Natural killer cell treated with Interleukin-12 subunit alpha and Interleukin-12 subunit beta and Interleukin-15 and Interleukin-18, amount 100 ng/mL, for 72 hours (primary cell): ENCODE data around the gene TRPC4. TPM values are rescaled to one million over a fixed set of nuclear protein-coding genes. Genes with fewer than 3 reads are reported as not detected.

ENCODE experiments used
- ATAC-seq, 2 donors: fragments of 150-1000 bp; cut with Tn5 transposase in 1 of 2; sonication (Bioruptor Pico), chemical (Tn5 transposase) in 1 of 2; 2 replicates each; pipeline ENCODE4 v1.10.0; 2021
- DNase-seq: peaks from one replicate; pipeline ENCODE4 v3.0.0; 2022; ENCODE audit warnings: low spot score
- H3K27ac Mint-ChIP-seq, 2 donors: 1 replicate in 1 of 2; 2 replicates in 1 of 2; pipeline ENCODE4 v1.8.0; 2022; ENCODE audit warnings: mixed read lengths in 2 of 2, mild to moderate bottlenecking in 1 of 2, moderate library complexity in 1 of 2
- H3K27me3 Mint-ChIP-seq, 2 donors: 1 replicate in 1 of 2; 2 replicates in 1 of 2; pipeline ENCODE4 v1.8.0; 2022; ENCODE audit warnings: mixed read lengths in 2 of 2
- H3K36me3 Mint-ChIP-seq: one replicate; pipeline ENCODE4 v1.8.0; 2022; ENCODE audit warnings: mixed read lengths
- H3K4me1 Mint-ChIP-seq, 2 donors: 1 replicate in 1 of 2; 2 replicates in 1 of 2; pipeline ENCODE4 v1.8.0; 2022; ENCODE audit warnings: low read depth in 2 of 2, mixed read lengths in 2 of 2, mild to moderate bottlenecking in 1 of 2
- H3K4me3 Mint-ChIP-seq: one replicate; pipeline ENCODE4 v1.8.0; 2022; ENCODE audit warnings: mixed read lengths
- H3K9me3 Mint-ChIP-seq: 2 replicates; pipeline ENCODE4 v1.8.0; 2022; ENCODE audit warnings: mixed read lengths
- total RNA-seq, 2 donors: library from RNA; stranded (reverse); gene quantifications; one replicate each; pipeline ENCODE4 v1.2.3, GENCODE V29; 2022

The TRPC4 gene
- total RNA-seq, 2 donors from 2014 or later, result not detected

DNA sequence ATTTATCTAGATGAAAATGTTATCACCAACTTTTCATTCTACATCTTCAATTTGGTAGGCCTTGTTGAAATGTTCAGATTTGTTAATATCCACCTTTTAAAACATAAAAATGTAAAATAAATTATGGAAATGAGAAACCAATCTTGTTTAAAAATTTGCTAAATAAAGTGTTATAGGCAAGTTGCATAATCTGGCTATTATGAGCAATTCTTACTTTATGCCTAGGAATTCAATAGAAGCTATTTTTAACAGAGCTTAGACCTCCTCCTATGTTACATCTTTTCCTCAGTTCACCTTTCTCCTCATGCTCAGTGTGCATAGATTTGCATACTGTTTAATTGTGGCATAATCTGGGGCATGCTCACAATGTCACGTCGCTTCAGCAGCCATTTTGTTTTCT lies 183.1 kb downstream of the TRPC4 start:
- DNase-seq (no peak), ATAC-seq (no peak)
- no peak overlapping the region for H3K27ac Mint-ChIP-seq
- no peaks in the 10 kb centered on the region for H3K36me3 Mint-ChIP-seq
- no peaks in the 10 kb centered on the region for H3K4me1 Mint-ChIP-seq
- H3K9me3 Mint-ChIP-seq, result peaks cover 3% of the 10 kb centered on the region
- no peak overlapping the region for H3K4me3 Mint-ChIP-seq
- H3K27me3 Mint-ChIP-seq, result no peaks in the 10 kb centered on the region

DNA sequence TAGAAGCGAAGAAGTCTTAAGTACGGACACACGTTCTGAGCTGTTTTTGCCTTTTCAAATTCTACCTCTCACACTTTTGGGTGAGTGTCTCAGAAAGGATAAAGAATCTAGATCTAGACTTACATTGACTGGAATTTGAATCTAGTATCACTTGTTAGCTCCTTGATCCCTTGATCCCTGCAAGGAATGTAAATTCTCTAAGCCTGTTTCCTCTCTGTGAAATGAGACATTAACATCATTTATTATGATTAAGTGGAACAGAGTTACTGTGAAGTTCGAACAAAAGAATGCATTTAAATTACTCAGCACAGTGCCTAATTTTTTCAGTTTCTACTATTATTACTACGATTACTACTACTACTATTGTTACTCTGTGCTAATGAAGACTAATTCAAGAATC lies 184.4 kb downstream of the TRPC4 start:
- Mint-ChIP-seq H3K27me3 (no peaks in the 10 kb centered on the region), H3K4me3 (no peak overlapping the region), H3K9me3 (peaks cover 3% of the 10 kb centered on the region), H3K4me1 (no peaks in the 10 kb centered on the region), H3K27ac (no peak overlapping the region), H3K36me3 (no peaks in the 10 kb centered on the region)
- DNase-seq (no peak), ATAC-seq (no peak)

DNA sequence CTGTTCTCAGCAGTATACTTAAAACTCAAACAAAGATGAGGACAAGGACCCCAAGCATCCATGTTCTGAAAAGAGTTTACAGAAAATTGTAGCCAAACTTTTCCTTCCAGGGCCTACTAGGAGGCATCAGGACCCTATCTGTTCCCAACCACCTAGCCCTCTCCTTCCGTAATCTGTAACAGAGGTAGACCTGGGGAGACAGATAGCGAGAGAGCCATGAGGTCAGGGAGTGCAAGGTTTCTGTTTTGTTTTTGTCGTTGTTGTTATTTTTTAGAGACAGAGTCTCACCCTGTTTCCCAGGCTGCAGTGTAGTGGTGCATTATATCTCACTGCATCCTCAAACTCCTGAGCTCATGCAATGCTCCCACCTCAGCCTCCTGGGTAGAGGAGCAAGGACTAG lies 187.1 kb downstream of the TRPC4 start:
- no peaks in the 10 kb centered on the region for H3K4me1 Mint-ChIP-seq
- H3K9me3 Mint-ChIP-seq, result peaks cover 4% of the 10 kb centered on the region
- DNase-seq (no peak), ATAC-seq (no peak)
- no peaks in the 10 kb centered on the region for H3K36me3 Mint-ChIP-seq
- no peak overlapping the region for H3K27ac Mint-ChIP-seq
- H3K4me3 Mint-ChIP-seq, result no peak overlapping the region
- no peaks in the 10 kb centered on the region for H3K27me3 Mint-ChIP-seq

DNA sequence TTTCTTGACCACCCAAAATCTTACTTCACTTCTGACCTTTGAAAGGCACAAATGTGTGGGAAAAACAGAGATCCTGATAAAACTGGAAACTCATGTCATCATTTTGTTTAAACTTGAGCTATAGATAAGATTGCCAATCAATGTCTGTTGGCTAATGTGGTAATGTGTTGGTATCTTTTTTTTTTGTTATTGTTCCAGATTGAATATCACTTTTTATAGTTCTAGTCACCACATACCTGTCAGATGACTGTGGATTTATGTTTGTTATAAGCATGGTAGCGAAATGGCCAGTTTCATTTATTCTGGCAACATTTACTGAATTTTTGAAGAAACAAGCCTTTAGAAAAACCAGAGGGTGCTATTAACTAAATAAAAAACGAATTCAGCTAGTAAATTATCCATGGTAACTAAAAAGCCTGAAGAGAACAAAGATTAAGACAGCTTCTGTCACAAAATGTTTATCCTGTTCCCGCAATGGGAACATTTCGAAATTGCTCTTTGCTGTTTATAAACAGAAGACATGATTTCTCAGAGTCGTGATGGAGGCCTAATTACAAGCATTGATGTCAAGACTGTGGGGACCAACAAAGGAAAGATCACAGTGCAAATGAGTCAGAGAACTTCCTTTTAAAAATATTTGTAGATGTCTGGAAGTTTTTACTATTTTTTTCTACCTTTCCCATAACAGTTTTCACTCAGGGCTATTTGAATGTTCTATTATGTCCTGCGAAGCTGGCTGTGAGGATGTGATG lies 188.1 kb downstream of the TRPC4 start:
- no peak for DNase-seq
- H3K4me1 Mint-ChIP-seq, result no peaks in the 10 kb centered on the region
- H3K9me3 Mint-ChIP-seq, result peaks cover 4% of the 10 kb centered on the region
- no peaks in the 10 kb centered on the region for H3K27me3 Mint-ChIP-seq
- no peak for ATAC-seq
- H3K4me3 Mint-ChIP-seq, result no peak overlapping the region
- H3K27ac Mint-ChIP-seq, result no peak overlapping the region
- H3K36me3 Mint-ChIP-seq, result no peaks in the 10 kb centered on the region

DNA sequence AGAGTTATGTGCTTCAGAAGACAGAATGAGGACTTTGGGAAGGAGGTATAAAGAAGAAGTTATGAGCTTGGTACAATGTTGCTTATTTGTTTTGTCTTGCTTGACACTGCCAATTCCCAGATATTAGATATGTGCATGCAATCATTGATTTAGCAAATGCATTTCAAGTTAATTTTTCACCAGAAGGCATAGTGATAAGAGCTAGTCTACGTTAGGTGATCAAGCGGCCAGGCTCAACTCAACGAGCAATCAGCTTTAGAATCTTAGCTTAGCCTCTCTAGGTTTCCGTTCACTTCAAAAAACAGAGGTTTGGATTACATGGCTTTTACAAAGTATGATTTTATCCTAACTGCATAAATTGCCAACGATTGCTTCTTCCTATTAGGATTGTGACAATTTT lies 189.4 kb downstream of the TRPC4 start:
- no peaks in the 10 kb centered on the region for H3K4me1 Mint-ChIP-seq
- no peak for DNase-seq
- no peaks in the 10 kb centered on the region for H3K27me3 Mint-ChIP-seq

DNA sequence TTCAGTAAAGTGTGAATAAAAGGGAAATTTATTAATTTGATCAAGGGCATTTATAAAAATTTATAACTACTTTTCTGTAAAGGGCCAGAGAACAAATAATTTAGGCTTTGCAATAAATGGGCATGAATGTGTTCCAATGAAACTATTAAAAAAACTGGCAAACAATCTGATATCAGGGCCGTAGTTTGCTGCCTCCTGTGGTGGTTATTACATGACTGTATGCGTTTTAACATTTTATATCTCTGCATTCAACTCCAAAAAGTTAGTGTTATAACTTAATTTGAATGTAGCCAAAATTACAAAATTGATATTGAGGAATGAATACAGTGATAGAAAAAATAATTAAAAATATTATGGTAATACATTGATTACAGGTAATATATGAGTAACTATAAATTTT lies 190.5 kb downstream of the TRPC4 start:
- ATAC-seq, result no peak
- H3K4me3 Mint-ChIP-seq, result no peak overlapping the region
- H3K4me1 Mint-ChIP-seq, result no peaks in the 10 kb centered on the region
- H3K9me3 Mint-ChIP-seq, result peaks cover 4% of the 10 kb centered on the region
- H3K27ac Mint-ChIP-seq, result no peak overlapping the region
- H3K36me3 Mint-ChIP-seq, result no peaks in the 10 kb centered on the region
- no peak for DNase-seq
- no peaks in the 10 kb centered on the region for H3K27me3 Mint-ChIP-seq

More for the DNA sequence above, 189.4 kb downstream of the TRPC4 start:
- no peaks in the 10 kb centered on the region for H3K36me3 Mint-ChIP-seq
- H3K9me3 Mint-ChIP-seq, result peaks cover 4% of the 10 kb centered on the region
- H3K4me3 Mint-ChIP-seq, result no peak overlapping the region
- ATAC-seq, result no peak
- H3K27ac Mint-ChIP-seq, result no peak overlapping the region

DNA sequence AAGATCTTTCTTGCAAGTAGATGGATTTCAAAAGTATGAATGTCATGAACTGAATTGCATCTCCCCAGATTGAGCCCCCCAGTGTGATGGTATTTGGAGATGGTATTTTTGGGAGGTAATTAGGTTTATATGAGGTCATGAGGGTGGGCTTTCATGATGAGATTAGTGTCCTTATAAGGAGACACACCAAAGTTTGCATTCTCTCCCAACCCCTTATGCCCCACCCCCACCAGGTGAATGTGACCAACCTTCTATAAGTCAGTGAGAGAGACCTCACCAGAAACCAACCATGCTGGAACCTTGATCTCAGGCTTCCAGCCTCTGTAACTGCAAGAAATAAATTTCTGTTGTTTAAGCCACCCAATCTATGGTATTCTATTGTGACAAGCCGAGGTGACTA lies 199.7 kb downstream of the TRPC4 start:
- DNase-seq (no peak), ATAC-seq (no peak)
- Mint-ChIP-seq H3K4me3 (no peak overlapping the region), H3K9me3 (peaks cover 22% of the 10 kb centered on the region), H3K27me3 (no peaks in the 10 kb centered on the region), H3K27ac (no peak overlapping the region), H3K36me3 (no peaks in the 10 kb centered on the region), H3K4me1 (no peaks in the 10 kb centered on the region)

DNA sequence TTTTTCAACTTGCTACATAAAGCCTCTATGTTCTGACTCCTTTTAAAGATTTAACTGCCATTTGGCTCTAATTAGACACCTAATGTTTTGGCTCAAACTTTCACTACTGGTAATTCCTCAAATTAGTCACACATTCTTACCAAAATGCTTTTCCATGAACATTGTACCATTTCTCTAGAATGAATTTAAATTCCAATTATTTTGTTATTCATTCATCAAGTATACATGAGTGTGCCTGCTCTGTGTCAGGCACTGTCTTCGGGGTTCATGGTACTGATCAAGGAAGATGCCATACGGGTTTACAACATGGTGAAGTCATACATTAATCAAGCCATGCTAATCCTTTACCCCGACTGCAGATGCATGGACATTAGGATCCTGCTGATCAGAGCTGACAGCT lies 201.9 kb downstream of the TRPC4 start:
- no peak overlapping the region for H3K4me3 Mint-ChIP-seq
- no peaks in the 10 kb centered on the region for H3K36me3 Mint-ChIP-seq
- no peak overlapping the region for H3K27ac Mint-ChIP-seq
- ATAC-seq (no peak), DNase-seq (no peak)
- H3K4me1 Mint-ChIP-seq, result no peaks in the 10 kb centered on the region
- peaks cover 24% of the 10 kb centered on the region for H3K9me3 Mint-ChIP-seq
- no peaks in the 10 kb centered on the region for H3K27me3 Mint-ChIP-seq

DNA sequence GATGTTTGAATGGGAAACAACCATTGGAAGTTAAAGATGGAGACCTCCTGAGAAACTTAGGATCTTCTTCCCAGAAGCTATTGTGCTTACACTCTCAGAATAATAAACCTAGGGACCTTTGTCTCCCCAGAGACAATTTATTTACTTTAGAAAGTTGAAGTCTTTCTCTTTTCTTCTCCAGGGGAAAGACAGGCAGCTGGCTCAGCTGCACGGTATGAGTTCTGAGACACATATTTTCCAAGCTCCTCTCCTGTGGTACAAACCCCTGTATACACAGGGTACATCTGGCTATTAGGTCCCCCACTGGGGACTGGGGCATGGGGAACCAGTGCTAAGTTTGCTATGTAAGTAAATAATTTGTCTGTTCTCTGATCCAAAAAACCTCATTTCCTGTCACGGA lies 203.5 kb downstream of the TRPC4 start:
- DNase-seq (no peak), ATAC-seq (no peak)
- Mint-ChIP-seq H3K27me3 (no peaks in the 10 kb centered on the region), H3K9me3 (peaks cover 27% of the 10 kb centered on the region), H3K27ac (no peak overlapping the region), H3K36me3 (no peaks in the 10 kb centered on the region), H3K4me1 (no peaks in the 10 kb centered on the region), H3K4me3 (no peak overlapping the region)

DNA sequence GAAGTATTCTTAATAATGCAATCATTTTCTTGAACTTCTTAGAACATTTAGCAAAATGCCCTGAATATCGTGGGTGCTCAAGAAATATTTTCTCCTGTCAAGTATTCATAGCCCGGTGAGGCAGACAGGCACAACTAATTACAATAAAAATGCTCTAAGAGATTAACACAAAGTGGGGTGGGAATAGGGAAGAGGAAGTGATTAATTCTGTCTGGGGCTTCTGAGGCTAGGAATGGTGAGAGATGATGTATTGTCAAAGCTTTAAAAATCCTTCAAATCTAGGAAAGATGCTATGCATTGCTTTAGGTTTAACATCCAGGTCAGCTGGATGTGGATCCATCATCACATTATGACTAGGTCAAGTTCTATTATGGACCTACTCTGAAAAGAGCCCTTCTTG lies 204.2 kb downstream of the TRPC4 start:
- Mint-ChIP-seq H3K36me3 (no peaks in the 10 kb centered on the region), H3K27me3 (no peaks in the 10 kb centered on the region), H3K4me1 (no peaks in the 10 kb centered on the region), H3K27ac (no peak overlapping the region), H3K9me3 (peaks cover 22% of the 10 kb centered on the region), H3K4me3 (no peak overlapping the region)
- ATAC-seq (no peak), DNase-seq (no peak)

DNA sequence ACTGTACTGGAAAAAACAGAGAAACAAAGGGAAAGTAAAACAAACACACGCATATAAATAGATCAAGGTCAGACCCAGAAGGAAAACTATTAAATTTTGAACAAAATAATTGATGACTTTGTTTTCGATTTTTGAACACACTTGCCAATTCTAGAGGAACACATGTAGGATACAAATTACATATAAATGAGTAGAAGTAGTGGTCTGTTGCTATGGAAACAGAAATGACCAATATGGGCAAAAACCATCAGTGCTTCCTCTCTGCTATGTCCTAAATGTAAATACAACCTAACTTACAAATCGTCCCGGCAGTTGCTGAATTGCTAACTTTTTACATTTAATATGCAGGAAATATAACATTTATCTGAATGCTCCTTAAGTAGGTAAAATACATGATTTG lies 205.8 kb downstream of the TRPC4 start:
- Mint-ChIP-seq H3K9me3 (peaks cover 21% of the 10 kb centered on the region), H3K36me3 (no peaks in the 10 kb centered on the region), H3K27me3 (no peaks in the 10 kb centered on the region), H3K4me1 (no peaks in the 10 kb centered on the region), H3K27ac (no peak overlapping the region), H3K4me3 (no peak overlapping the region)
- no peak for ATAC-seq
- DNase-seq, result no peak

DNA sequence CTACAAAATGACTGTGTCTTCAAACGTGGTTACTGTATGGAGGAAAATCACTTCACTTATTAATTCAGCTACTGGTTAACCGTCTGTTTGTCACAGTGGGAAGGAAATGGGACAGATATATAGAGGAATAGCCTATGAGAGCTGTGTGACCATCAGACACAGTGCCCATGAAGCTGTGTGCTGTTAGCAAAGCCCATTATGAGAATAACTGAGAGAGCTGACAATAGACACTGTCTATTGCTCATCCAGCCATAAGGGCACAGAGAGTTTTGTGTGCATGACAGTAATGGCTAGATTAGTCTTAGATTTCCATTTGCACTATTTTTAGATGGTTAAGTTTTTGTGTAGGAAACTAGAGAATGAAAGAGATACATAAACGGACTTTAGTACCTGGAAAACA lies 206.9 kb downstream of the TRPC4 start:
- ATAC-seq, result no peak
- peaks cover 16% of the 10 kb centered on the region for H3K9me3 Mint-ChIP-seq
- no peaks in the 10 kb centered on the region for H3K27me3 Mint-ChIP-seq
- H3K27ac Mint-ChIP-seq, result no peak overlapping the region
- H3K36me3 Mint-ChIP-seq, result no peaks in the 10 kb centered on the region
- H3K4me3 Mint-ChIP-seq, result no peak overlapping the region
- H3K4me1 Mint-ChIP-seq, result no peaks in the 10 kb centered on the region
- DNase-seq, result no peak

DNA sequence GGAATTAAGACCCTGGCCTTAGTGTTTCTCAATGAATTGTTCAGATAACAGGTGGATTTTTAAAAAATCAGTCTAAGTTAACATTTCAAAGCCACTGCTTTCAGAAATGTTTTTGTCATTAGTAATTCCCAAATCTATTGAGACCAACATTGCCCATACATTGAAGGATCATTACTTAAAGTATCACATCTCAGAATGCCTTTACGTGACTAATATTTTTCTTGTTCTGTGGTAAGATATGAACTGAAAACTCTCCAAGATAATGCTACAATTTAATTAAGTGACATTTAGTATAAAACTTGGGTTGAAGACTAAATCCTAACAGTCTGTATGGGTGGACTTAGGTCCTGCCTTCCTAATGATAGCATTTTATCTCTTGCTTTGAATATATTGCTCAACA lies 211.6 kb downstream of the TRPC4 start:
- Mint-ChIP-seq H3K4me1 (no peaks in the 10 kb centered on the region), H3K27me3 (no peaks in the 10 kb centered on the region), H3K36me3 (no peaks in the 10 kb centered on the region), H3K4me3 (no peak overlapping the region), H3K9me3 (peaks cover 3% of the 10 kb centered on the region), H3K27ac (no peak overlapping the region)
- no peak for DNase-seq
- no peak for ATAC-seq

DNA sequence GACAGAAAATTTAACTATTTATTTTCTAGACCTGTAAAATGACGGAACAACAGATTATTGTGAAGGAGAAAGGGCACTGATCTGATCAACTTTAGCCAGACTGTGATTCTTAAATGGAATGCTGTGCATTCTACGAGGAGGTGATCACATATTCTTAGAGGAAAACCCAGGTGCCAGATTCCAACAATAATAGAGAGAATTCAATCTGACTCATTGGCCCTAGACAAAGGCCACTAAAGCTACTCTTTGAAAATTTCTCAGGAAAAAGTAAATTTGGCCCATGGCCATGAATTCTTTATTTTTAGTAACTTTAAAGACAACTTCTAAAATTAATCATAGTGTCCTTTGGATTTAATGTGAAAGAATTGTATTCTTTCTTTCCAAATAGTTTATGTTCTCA lies 212.4 kb downstream of the TRPC4 start:
- no peaks in the 10 kb centered on the region for H3K9me3 Mint-ChIP-seq
- DNase-seq (no peak), ATAC-seq (no peak)
- H3K36me3 Mint-ChIP-seq, result no peaks in the 10 kb centered on the region
- no peak overlapping the region for H3K4me3 Mint-ChIP-seq
- H3K27me3 Mint-ChIP-seq, result no peaks in the 10 kb centered on the region
- H3K4me1 Mint-ChIP-seq, result no peaks in the 10 kb centered on the region
- H3K27ac Mint-ChIP-seq, result no peak overlapping the region

DNA sequence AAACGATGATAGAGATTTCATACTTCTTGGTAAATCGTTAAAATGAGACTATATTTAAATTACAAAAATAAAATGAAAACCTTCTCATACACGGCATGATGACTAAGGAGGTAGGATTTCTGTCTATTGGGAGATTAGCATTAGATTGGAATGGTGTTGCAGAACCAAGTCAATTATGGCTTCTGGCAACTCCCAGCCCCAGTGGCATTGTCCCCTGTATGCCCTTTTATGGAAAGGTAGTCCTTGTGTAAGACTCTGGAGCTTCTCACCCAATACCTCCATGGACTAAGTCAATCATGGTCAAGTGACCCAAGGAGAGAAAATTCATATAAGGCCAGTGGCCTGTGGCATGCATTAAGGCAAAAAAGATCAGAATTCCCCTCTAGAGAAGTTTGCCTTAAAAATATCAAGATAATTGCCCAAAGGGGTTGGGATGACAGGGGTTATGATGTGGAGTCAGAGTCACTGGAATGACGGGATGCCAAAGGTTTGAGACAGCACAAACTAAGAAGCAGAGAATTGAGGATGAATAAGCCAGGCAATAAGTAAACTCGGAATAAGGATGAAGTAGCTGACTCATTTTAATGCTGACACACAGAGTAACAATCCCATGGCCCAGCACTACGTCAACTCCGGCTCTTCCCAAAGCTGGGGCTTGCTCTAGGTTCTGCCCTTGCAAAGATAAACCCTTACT lies 213.2 kb downstream of the TRPC4 start:
- no peak for DNase-seq
- ATAC-seq, result no peak

More for the DNA sequence above, 213.2 kb downstream of the TRPC4 start:
- no peaks in the 10 kb centered on the region for H3K27me3 Mint-ChIP-seq
- H3K4me3 Mint-ChIP-seq, result no peak overlapping the region
- H3K9me3 Mint-ChIP-seq, result no peaks in the 10 kb centered on the region
- H3K36me3 Mint-ChIP-seq, result no peaks in the 10 kb centered on the region
- H3K4me1 Mint-ChIP-seq, result no peaks in the 10 kb centered on the region
- no peak overlapping the region for H3K27ac Mint-ChIP-seq
